HG03457 (cell line): Measurements from ENCODE around the gene LRRC56.
"Not testable (repeated sequence)": the region's sequence is repeated elsewhere in the genome, so short reads cannot be mapped to it uniquely, and the experiment has no call there.

Source experiments
- ATAC-seq: cut with Tn5 transposase; IDR thresholded peaks from one replicate; pipeline ENCODE4 v1.9.1; 2021; ENCODE audit warnings: moderate number of reproducible peaks; ENCODE audit not compliant: unreplicated experiment

LRRC56 gene

GRCh38 chr11:571802-572185 lies 34.5 kb downstream of the LRRC56 start:
- ATAC-seq = no peak

DNA sequence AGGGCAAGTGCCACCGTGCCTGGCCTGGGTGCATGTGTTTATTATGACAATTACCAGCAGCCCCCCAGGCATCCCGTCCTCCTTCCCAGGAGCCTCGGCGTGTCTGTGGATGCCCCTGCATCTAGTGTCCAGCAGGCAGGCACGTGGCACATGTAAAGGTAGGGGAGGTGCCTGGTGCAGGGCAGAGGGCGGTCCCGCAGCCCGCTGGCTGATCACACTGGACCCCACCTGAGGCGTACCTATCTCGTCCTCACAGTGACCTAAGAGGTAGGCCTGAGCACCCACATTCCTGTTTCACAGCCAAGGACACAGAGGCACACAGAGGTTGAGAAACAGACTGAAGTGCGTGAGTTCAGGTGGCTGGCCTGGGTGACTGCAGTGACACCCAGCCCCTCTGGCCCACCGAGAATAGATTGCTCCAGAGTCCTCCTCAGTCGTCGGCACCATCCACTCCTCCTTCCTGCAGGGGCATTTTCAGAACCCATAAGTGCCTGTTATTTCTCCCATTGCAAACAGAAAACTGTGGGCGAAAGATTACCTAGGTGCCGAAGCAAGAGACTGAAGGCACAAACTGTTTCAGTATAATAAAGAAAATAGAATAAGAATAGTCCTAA lies 35.9 kb downstream of the LRRC56 start:
- no peak for ATAC-seq

DNA sequence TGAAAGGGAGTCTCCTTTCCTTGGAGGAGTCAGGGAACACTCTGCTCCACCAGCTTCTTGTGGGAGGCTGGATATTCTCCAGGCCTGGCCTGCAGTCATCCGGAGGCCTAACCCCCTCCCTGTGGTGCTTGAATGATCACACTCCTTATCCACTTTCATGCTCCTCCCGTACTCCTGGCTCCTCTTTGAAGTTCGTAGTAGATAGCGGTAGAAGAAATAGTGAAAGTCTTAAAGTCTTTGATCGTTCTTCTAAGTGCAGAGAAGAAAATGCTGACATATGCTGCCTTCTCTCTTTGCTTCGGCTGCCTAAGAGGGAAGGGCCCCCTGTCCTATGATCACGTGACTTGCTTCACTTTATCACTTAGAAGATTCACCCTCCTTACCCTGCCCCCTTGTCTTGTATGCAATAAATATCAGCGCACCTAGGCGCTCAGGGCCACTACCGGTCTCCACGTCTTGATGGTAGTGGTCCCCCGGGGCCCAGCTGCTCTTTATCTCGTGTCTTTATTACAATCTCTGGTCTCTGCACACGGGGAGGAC lies 36.8 kb downstream of the LRRC56 start:
- not testable (repeated sequence) for ATAC-seq

- ATAC-seq = no peak
These were observed 37.4 kb downstream of the LRRC56 start for GRCh38 chr11:574632-575312.

DNA sequence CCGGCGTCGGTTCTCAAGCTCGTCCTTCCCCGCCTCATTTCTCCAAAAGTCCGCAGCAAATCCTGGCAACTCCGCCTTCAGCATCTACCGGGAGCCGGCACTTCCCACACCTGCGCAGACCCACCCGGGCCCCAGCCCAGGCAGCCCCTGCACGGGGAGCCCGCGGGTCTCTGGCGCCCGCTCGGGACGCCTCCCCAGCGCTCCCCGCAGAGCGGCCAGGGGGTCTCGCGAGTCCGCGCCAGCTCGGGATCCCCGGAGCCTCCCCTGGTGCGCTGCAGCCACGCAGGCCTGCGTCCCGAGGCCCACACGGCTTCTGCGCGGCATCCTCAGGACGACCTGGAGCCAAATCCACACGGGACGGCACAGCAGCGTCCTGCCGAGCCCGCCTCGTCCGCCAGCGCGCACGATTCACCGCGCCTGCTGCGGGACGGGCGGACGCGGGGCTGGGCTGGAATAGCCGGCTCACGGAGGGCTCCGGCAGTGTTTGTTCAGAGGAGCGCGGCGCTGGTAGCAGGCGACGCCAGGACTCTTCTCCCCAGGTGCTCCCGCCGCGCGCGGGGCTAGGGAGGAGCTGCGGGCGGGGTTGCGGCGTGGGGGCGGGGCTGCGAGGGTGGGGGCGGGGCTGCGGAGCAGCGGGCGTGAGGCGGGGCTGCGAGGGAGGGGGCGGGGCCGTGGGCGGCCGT lies 38.1 kb downstream of the LRRC56 start:
- no peak for ATAC-seq

DNA sequence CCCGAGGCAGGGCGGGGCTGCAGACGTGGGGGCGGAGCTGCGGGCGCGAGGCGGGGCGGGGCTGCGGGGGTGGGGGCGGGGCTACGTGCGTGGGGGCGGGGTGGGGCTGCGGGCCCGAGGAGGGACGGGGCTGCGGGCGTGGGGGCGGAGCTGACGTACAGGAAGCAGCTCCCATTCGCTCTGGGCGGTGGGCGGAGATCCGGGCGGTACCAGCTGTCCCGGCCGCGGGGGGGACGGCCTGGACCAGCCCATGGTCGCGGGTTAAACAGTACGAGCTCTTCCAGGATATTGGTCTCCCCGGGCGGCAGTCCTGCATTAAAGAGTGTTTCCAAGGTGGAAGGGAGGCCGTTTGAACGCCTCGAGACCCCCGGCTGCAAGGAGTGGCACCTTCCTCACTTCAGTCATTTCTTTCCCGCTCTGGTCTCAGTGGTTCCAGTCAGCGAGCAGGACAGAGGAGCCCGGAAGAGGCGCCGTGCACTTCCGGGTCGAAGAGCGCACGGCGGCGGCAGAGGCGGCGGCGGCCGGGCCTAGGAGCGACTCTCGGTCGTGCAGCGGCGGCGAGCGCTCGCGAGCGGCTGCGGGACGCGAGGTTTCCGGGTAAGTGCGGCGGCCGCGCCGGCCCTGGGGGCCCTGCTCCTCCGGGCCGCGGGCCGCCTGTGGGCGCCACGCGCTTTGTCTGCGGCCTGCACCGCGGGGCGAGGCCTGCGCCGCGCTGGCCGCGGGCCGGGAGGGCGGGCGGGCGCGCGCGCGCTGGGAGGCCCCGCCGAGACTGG lies 38.9 kb downstream of the LRRC56 start, which contains the start of gene PHRF1:
Gene PHRF1 (plus strand): TSS at position 475 of the 773 bp plus-strand sequence. CDS start 5,043 bp downstream, outside the sequence.
- peak; percentile 73 for ATAC-seq

DNA sequence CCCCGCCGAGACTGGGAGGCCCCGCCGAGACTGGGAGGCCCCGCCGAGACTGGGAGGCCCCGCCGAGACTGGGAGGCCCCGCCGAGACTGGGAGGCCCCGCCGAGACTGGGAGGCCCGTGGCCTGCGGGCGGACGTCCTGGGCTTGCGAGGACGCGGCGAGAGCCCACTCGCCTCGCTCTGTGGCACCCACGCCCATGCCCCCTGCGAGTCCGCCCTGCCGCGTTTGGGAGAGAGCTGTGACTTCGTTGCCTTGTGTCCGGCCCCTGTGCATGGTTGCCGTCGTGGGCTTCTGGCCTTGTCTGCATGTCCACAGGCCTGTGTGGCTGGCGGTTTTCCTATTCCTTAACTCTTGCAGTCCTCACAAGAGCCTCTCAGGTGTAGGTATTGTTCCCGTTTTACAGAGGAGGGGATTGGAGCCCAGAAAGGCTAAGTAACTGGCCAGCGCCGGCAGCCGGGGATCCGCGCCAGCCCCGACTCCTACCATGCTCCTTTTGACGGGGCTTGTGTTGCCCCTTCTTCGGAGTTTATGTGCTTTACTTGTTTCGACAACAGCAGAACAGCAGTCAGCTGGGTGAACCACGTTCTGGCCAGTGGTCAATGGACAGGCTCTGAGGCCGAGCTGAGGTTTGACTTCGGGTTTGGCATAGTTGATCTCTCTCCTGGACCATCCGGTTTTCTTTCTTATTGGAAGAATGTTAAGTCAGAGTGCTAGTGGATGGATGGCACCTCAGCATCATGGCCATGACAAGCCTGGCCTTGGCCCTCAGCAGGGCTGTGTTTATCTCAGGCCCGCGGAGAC lies 39.7 kb downstream of the LRRC56 start:
- no peak for ATAC-seq

DNA sequence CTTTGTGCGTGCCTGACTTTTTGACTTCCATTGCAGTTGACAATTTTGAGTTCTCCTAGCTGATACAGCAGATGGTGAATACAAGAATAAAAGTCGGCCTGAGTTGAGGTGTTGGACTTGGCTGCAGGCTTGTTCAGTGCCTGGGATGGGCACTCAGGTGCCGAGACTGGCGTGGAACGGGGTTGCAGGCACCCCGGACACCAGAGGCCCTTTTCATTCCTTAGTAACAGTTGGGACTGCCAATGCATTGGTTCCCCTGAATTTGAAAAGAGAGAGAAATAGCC lies 40.2 kb downstream of the LRRC56 start:
- ATAC-seq = no peak

DNA sequence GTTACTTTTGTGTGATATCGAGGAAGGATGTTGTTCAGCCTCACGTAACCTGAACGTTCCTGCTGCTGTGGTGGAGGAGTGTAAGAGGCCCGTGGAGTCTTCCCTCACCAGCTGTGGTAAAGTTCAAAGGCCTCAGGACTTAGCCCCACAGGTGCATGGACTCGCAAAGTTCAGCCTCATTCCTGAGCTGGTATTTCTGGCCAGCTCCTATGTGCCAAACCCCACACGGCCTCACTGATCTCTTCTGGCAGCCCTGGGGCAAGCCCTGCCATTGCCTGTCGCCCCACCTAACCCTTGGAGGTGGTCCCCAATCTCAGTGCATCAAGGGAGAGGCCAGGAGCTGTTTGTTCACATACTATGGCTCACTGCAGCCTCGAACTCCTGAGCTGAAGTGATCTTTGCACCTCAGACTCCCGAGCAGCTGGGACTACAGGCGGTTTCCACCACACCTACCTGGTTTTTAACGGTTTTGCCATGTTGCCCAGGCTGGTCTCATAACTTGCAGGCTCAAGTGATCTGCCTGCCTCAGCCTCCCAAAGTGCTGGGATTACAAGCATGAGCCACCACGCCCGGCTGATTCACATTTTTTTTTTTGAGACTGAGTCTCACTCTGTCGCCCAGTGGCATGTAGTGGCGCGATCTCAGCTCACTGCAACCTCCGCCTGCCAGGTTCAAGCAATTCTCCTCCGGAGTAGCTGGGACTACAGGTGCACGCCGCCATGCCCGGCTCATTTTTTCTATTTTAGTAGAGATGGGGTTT lies 41.1 kb downstream of the LRRC56 start:
- no peak for ATAC-seq

DNA sequence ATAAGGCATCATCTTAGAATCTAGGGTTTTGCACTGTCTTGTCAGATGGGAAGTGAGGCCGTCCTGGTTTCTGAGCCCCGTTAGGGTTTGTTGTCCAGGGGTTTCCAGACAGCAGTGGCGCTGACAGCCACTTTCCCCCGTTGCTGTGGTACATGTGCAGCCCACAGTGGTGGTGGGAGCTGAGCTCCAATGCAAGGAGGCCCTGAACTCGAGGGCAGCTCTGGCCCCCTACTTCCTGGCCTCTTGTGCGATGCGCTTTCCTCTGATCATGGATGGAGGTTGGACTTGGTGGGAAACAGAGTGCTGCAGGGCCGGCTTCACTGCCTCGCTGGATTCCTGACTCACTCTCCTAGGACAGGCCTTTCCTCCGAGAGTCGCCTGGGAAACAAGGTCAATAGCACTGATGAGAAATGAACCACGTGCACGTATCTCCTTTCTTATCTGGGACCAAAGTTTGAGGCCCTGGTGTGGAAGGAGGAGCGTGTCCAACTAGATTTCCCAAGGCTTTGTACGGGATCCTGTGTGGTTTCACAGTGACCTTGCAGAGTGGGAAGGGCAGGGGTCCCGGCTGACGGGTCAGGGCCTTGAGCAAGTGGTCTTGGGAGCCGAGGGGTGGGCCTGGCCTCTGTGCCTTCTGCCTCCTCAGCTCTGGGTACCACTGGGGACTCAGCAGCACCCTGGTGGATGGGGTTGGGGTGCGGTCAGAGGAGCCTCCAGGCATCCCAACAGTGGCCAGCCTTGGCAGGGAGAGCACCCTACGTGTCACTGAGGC lies 42.7 kb downstream of the LRRC56 start:
- no peak for ATAC-seq

DNA sequence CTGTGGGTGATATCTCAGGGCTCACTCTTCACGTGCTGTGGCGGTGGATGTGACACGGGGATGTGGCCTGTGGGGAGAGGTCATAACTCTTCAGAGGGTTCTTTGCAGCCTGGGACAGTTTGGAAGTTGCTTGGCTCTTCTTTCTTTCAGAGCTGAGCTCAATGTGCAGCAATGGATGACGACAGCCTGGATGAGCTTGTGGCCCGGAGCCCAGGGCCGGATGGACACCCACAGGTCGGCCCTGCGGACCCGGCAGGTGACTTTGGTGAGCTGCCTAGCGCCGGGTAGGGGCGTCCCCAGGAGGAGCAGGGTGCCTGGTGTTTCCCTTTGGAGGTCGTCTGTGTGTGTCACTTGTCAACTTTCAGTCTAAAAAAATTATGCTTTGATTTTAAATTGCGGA lies 44.0 kb downstream of the LRRC56 start:
- ATAC-seq = no peak

- no peak for ATAC-seq
These were observed 44.4 kb downstream of the LRRC56 start for GRCh38 chr11:581752-582151.

- ATAC-seq = no peak
These were observed 47.0 kb downstream of the LRRC56 start for GRCh38 chr11:584287-584686.

GRCh38 chr11:586376-587316 lies 49.3 kb downstream of the LRRC56 start:
- no peak for ATAC-seq

DNA sequence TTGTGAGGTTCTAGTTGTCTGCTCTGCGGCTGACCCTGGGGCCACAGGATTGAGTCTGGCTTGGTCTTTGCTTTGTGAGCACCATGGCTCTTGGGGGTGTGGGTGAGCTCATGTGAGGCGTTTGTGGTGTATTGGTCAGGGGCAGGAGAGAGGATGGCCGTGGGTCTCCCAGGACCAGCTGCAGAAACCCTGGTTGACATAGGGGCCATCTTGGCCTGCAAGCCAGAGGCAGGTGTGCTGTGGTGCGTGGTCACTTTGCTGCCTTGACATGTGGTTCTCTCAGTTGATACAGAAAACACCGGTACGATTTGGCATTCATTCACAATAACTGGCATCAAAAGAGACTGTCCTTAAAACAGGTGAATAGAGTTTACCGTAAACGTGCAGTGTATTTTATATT lies 50.2 kb downstream of the LRRC56 start:
- no peak for ATAC-seq

- ATAC-seq = no peak
These were observed 50.7 kb downstream of the LRRC56 start for GRCh38 chr11:587978-588380.

DNA sequence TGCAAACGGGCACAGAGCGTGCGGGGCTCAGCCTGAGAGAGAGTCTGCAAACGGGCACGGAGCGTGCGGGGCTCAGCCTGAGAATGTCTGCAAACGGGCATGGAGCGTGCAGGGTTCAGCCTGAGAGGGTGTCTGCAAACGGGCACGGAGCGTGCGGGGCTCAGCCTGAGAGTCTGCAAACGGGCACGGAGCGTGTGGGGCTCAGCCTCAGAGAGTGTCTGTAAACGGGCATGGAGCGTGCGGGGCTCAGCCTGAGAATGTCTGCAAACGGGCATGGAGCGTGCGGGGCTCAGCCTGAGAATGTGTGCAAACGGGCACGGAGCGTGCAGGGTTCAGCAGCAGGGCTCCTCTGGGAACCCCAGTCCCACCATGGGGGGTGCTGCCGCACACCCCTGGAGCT lies 52.5 kb downstream of the LRRC56 start:
- ATAC-seq = no peak

GRCh38 chr11:590997-591396 lies 53.7 kb downstream of the LRRC56 start:
- ATAC-seq = no peak
